Measurements from ENCODE around the gene DNA2. TPM values are rescaled to one million over a fixed set of nuclear protein-coding genes. Genes with fewer than 3 reads are reported as not detected.
A peak's percentile ranks its signal among the peaks of the same experiment; 100 is the strongest.

DNA2 gene
- total and polyA plus RNA-seq, 2 of the 4 experiments (the other 2 are of a cell fraction) = 3.9 to 5.6 TPM

DNA sequence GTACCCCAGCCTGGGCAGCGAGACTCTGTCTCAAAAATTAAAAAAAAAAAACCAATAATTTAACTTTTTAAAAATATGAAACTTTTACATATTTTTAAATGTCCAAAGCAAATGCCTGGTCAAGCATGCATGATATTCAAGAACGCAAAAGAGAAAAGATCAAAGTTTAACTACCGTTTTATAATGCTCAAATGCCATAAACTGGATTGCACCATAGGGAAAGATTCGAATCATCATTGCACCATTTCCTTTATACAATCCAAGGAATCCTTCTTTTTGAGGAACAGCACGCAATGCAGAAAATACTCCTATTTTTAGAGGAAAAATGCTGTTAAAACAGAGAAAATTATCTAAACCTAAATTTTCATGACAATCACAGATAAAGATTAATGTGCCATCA is 34.6 kb upstream of the DNA2 start:
- ChIA-PET CTCF (no interaction called here), POLR2A (ENCODE audit: unreplicated experiment) (no interaction called here)
- no peak overlapping the region for H2BK20ac ChIP-seq (ENCODE audit: low read depth, low read length)
- no peak overlapping the region for H3K27ac ChIP-seq (ENCODE audit: insufficient read depth, low read length)
- TF ChIP-seq MAFK (IDR thresholded peaks at IDR 0.05; ENCODE audit: low read depth, low read length) = no peak
- no peak for TF ChIP-seq NFE2L2 (IDR thresholded peaks at IDR 0.05; ENCODE audit: low read depth, low read length)
- no peak for TF ChIP-seq POLR2A (IDR thresholded peaks at IDR 0.05; ENCODE audit: low read depth, low read length)
- TF ChIP-seq CEBPB (IDR thresholded peaks at IDR 0.05; ENCODE audit: low read depth, low read length) = peak; percentile 39; the same call in 1 of the 2 replicates
- TF ChIP-seq RCOR1 (IDR thresholded peaks at IDR 0.05; ENCODE audit: insufficient replicate concordance, low read length) = no peak
- no peak overlapping the region for H2AFZ ChIP-seq (replicated peaks; ENCODE audit: low read length, poor library complexity)
- no peak overlapping the region for H4K8ac ChIP-seq (ENCODE audit: low read depth in 2 of 2, low read length in 2 of 2)
- no peak overlapping the region for H2AK5ac ChIP-seq (ENCODE audit: low read depth, low read length)
- no peak overlapping the region for H3K18ac ChIP-seq (ENCODE audit: low read depth, low read length)
- H3K4ac ChIP-seq (ENCODE audit: low read depth, low read length) = no peak overlapping the region
- H3K4me2 ChIP-seq (ENCODE audit: low read depth, low read length) = no peak overlapping the region
- H3K9ac ChIP-seq (ENCODE audit: low read depth, low read length) = no peak overlapping the region
- no peaks in the 10 kb centered on the region for H3K9me3 ChIP-seq (ENCODE audit: control insufficient read depth, insufficient read depth, low read length)
- no peak overlapping the region for H3K4me3 ChIP-seq (ENCODE audit: insufficient read depth, low read depth, low read length)
- no peaks in the 10 kb centered on the region for H3K4me1 ChIP-seq (ENCODE audit: control insufficient read depth, insufficient read depth, low read length)
- no peak overlapping the region for H2BK15ac ChIP-seq (ENCODE audit: low read depth, low read length)
- no peaks in the 10 kb centered on the region for H3K27me3 ChIP-seq (ENCODE audit: control insufficient read depth, insufficient read depth, low read length)
- in situ Hi-C loops (cut with MboI; ENCODE audit: low sequenced_read_pairs) (no loop called here), intact Hi-C loops (cut with micrococcal nuclease) (no loop called here), dilution Hi-C loops (cut with HindIII; ENCODE audit: low sequenced_read_pairs, unreplicated experiment) (no loop called here)
- no peak overlapping the region for H3K14ac ChIP-seq (replicated peaks; ENCODE audit: low read depth, low read length)
- peaks cover 0 to 2% of the 10 kb centered on the region in 2 experiments; a peak in 2 of 4 replicates for H3K79me1 ChIP-seq (ENCODE audit: low read depth in 1 of 2, low read length in 2 of 2)
- no peaks in the 10 kb centered on the region for H4K20me1 ChIP-seq (ENCODE audit: insufficient read depth, low read length)
- ATAC-seq (ENCODE audit: low read depth) = no peak
- no peak overlapping the region for H4K91ac ChIP-seq (ENCODE audit: insufficient read depth, low read depth, low read length)
- DNase-seq = no peak
- 100% methylated on average over 2 of the region's 5 CpGs; no CpG with 5 or more reads in 1 of the 2 experiments for WGBS, 2 experiments (ENCODE audit: extremely low coverage in 2 of 2, insufficient read length in 1 of 2)
- BruUV-seq (replicated peaks) = no TSS peak
- H3K36me3 ChIP-seq (ENCODE audit: control insufficient read depth, insufficient read depth, low read length) = peaks cover 8% of the 10 kb centered on the region; the same call in 1 of the 2 replicates
- no peak overlapping the region for H2AK9ac ChIP-seq (replicated peaks; ENCODE audit: low read depth, low read length, poor library complexity)
- H4K5ac ChIP-seq (ENCODE audit: low read depth, low read length) = no peak overlapping the region
- no peak overlapping the region for H3K23ac ChIP-seq (ENCODE audit: low read depth, low read length)
- H3K9me1 ChIP-seq (ENCODE audit: insufficient read depth, low read length) = peaks cover 2% of the 10 kb centered on the region; the same call in 1 of the 2 replicates
- H2BK5ac ChIP-seq (ENCODE audit: low read depth, low read length, poor library complexity, severe bottlenecking) = no peak overlapping the region
- H2BK120ac ChIP-seq (ENCODE audit: low read depth, low read length) = no peak overlapping the region
- no peak overlapping the region for H3K56ac ChIP-seq (ENCODE audit: extremely low read depth, insufficient read depth, low read length)

Measured in IMR-90 (cell line).